ENCODE measurements around the gene QTRT2. TPM values are rescaled to one million over a fixed set of nuclear protein-coding genes. Genes with fewer than 3 reads are reported as not detected.

Gene QTRT2
- total and polyA plus RNA-seq, 7 donors: 3.4 to 10.8 (median 8.2) TPM

DNA sequence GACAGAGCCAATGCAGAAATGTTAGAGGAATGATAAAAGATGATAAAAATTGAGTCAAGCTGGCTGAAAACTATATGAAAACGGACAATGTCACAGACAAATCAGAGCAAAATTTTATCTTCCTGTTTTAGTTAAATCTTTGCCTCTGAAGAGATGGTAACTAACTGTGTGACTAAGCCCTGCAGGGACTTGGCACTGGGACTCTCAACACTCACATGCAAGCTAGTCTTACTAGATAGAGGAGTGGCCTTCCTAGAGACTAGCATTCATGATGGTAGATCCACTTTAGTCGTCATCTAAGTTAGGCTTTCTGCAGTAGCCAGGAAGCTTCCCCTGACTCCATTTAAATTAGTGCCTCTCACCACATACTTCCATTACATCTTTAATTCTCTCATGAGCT lies 4.3 kb upstream of the QTRT2 start:
- no peak for ATAC-seq
- H3K9me3 ChIP-seq: no peaks in the 10 kb centered on the region
- 86 to 92% (median 91%) methylated on average over 2 of the region's 2 CpGs for whole genome bisulfite sequencing, 3 donors

GRCh38 chr3:114057011-114057347 lies 442 bp downstream of the QTRT2 start:
- peak overlapping the region; percentile 74 for H3K27ac ChIP-seq
- ATAC-seq (peak; percentile 2 to 38 (median 8)), DNase-seq (no peak)
- peak overlapping the region; percentile 75 for H3K4me3 ChIP-seq
- H3K36me3 ChIP-seq (ENCODE audit: insufficient read depth in 1 of 2, low read depth in 1 of 2): no peaks in the 10 kb centered on the region
- no peaks in the 10 kb centered on the region for H3K27me3 ChIP-seq (ENCODE audit: insufficient read depth in 3 of 3, low read length in 2 of 3)
- H3K9me3 ChIP-seq: no peaks in the 10 kb centered on the region
- H3K4me1 ChIP-seq: peaks cover 25% of the 10 kb centered on the region
- intact Hi-C loops (cut with DNase I): loop anchor here (5.0 to 10.0 kb wide), 2 partner anchors 212 to 220 kb away; partner anchors contain the start of gene GRAMD1C (in 1 of the 2)
- 1% methylated on average over 8 of the region's 8 CpGs for WGBS, 3 donors
- TF ChIP-seq, protein P1, sequence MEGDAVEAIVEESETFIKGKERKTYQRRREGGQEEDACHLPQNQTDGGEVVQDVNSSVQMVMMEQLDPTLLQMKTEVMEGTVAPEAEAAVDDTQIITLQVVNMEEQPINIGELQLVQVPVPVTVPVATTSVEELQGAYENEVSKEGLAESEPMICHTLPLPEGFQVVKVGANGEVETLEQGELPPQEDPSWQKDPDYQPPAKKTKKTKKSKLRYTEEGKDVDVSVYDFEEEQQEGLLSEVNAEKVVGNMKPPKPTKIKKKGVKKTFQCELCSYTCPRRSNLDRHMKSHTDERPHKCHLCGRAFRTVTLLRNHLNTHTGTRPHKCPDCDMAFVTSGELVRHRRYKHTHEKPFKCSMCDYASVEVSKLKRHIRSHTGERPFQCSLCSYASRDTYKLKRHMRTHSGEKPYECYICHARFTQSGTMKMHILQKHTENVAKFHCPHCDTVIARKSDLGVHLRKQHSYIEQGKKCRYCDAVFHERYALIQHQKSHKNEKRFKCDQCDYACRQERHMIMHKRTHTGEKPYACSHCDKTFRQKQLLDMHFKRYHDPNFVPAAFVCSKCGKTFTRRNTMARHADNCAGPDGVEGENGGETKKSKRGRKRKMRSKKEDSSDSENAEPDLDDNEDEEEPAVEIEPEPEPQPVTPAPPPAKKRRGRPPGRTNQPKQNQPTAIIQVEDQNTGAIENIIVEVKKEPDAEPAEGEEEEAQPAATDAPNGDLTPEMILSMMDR (IDR thresholded peaks at IDR 0.05): no peak

More for the DNA sequence above, 4.3 kb upstream of the QTRT2 start:
- no peaks in the 10 kb centered on the region for H3K27me3 ChIP-seq (ENCODE audit: insufficient read depth in 3 of 3, low read length in 2 of 3)
- no peaks in the 10 kb centered on the region for H3K36me3 ChIP-seq (ENCODE audit: insufficient read depth in 1 of 2, low read depth in 1 of 2)
- H3K27ac ChIP-seq: no peak overlapping the region
- DNase-seq: no peak
- peaks cover 9% of the 10 kb centered on the region for H3K4me1 ChIP-seq
- no peak overlapping the region for H3K4me3 ChIP-seq
- intact Hi-C loops (cut with DNase I): loop anchor here in 1 of 2 donors (10.0 kb wide), 1 partner anchor 207 kb away; no protein-coding TSS in a partner anchor
- TF ChIP-seq, protein P1 (IDR thresholded peaks at IDR 0.05): no peak

DNA sequence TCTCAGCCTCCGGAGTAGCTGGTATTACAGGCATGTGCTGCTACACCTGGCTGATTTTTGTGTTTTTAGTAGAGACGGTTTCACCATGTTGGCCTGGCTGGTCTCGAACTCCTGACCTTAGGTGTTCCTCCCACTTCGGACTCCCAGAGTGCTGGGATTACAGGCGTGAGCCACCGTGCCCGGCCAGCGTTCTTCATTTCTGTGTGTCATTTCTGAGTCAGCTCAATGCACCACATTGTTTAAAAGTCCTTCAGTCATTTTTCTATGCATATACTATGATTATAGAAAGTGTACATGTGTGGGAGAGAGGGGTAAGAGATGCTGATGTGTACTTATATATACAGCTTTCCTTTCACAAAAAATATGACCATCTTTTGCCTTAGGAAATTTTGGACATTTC lies 2.1 kb downstream of the QTRT2 start:
- intact Hi-C loops (cut with DNase I): loop anchor here (5.0 to 10.0 kb wide), 2 partner anchors 214 to 221 kb away; partner anchors contain the start of gene GRAMD1C (in 1 of the 2)
- Histone ChIP-seq H3K9me3 (no peaks in the 10 kb centered on the region), H3K4me3 (no peak overlapping the region), H3K36me3 (ENCODE audit: insufficient read depth in 1 of 2, low read depth in 1 of 2) (no peaks in the 10 kb centered on the region), H3K27ac (no peak overlapping the region), H3K27me3 (ENCODE audit: insufficient read depth in 3 of 3, low read length in 2 of 3) (no peaks in the 10 kb centered on the region), H3K4me1 (peaks cover 25% of the 10 kb centered on the region)
- TF ChIP-seq, protein P1 (IDR thresholded peaks at IDR 0.05): no peak
- ATAC-seq: no peak
- no peak for DNase-seq
- WGBS, 3 donors: 87 to 91% (median 90%) methylated on average over 8 of the region's 8 CpGs

- H3K27ac ChIP-seq: no peak overlapping the region
- H3K4me1 ChIP-seq: peaks cover 16% of the 10 kb centered on the region
- intact Hi-C loops (cut with DNase I): no loop called here
- peaks cover 0 to 11% of the 10 kb centered on the region in 2 donors for H3K36me3 ChIP-seq (ENCODE audit: insufficient read depth in 1 of 2, low read depth in 1 of 2)
- no peaks in the 10 kb centered on the region for H3K9me3 ChIP-seq
- ATAC-seq (no peak), DNase-seq (no peak)
- TF ChIP-seq, protein P1 (IDR thresholded peaks at IDR 0.05): no peak
- no peaks in the 10 kb centered on the region for H3K27me3 ChIP-seq (ENCODE audit: insufficient read depth in 3 of 3, low read length in 2 of 3)
- H3K4me3 ChIP-seq: no peak overlapping the region
- 90 to 94% (median 93%) methylated on average over 8 of the region's 8 CpGs for WGBS, 3 donors
Measured at GRCh38 chr3:114060906-114061655, 4.5 kb downstream of the QTRT2 start.

Measured in psoas muscle (tissue), 8 donors.